Measurements from ENCODE around the gene MMP11.

Gene MMP11

GRCh38 chr22:23806837-23807236 is 34.2 kb downstream of the MMP11 start:
- DNase-seq, result no peak

GRCh38 chr22:23812378-23812777 is 39.7 kb downstream of the MMP11 start:
- DNase-seq, result no peak

- DNase-seq, result no peak
These were observed 43.0 kb downstream of the MMP11 start for GRCh38 chr22:23815541-23816155.

- DNase-seq, result no peak
These were observed 43.7 kb downstream of the MMP11 start for GRCh38 chr22:23816156-23816976.

- no peak for DNase-seq
These were observed 44.5 kb downstream of the MMP11 start for GRCh38 chr22:23817146-23817545.

GRCh38 chr22:23818541-23818940 is 45.9 kb downstream of the MMP11 start:
- DNase-seq, result no peak

- no peak for DNase-seq
These were observed 48.1 kb downstream of the MMP11 start for GRCh38 chr22:23820748-23821211.

- DNase-seq, result no peak
These were observed 49.5 kb downstream of the MMP11 start for GRCh38 chr22:23822101-23822671.

GRCh38 chr22:23823331-23823791 is 50.7 kb downstream of the MMP11 start:
- no peak for DNase-seq

- no peak for DNase-seq
These were observed 52.0 kb downstream of the MMP11 start for GRCh38 chr22:23824476-23825245.

- DNase-seq, result no peak
These were observed 52.7 kb downstream of the MMP11 start for GRCh38 chr22:23825246-23825905.

- no peak for DNase-seq
These were observed 54.1 kb downstream of the MMP11 start for GRCh38 chr22:23826510-23827350.

- no peak for DNase-seq
These were observed 54.8 kb downstream of the MMP11 start for GRCh38 chr22:23827351-23827995.

GRCh38 chr22:23828800-23829680 is 56.4 kb downstream of the MMP11 start:
- DNase-seq, result no peak

- DNase-seq, result no peak
These were observed 57.3 kb downstream of the MMP11 start for GRCh38 chr22:23829845-23830372.

GRCh38 chr22:23831261-23831660 is 58.6 kb downstream of the MMP11 start:
- DNase-seq, result no peak

- no peak for DNase-seq
These were observed 59.1 kb downstream of the MMP11 start for GRCh38 chr22:23831781-23832180.

- no peak for DNase-seq
These were observed 59.8 kb downstream of the MMP11 start for GRCh38 chr22:23832226-23833016.

Measured in CD4-positive, alpha-beta T cell treated with Interleukin-1 beta for 1 hour (primary cell).